Measurements from ENCODE around the gene TMCC1.
A peak's percentile ranks its signal among the peaks of the same experiment; 100 is the strongest.
"Not testable (repeated sequence)": the region's sequence is repeated elsewhere in the genome, so short reads cannot be mapped to it uniquely, and the experiment has no call there.

The TMCC1 gene

DNA sequence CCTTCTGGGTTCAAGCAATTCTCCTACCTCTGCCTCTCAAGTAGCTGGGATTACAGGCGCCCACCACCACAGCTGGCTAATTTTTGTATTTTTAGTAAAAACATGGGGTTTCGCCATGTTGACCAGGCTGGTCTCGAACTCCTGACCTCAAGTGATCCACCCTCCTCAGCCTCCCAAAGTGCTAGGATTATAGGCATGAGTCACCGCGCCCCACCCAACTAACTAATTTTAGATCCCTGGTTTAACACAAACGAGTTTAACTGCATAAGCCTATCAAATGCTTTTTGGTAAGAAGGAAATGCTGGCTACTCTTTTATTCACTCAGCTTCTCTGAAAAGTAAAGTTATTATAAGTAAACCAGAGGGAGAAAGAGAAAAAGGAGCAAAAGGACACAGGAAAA lies 61.6 kb downstream of the TMCC1 start:
- DNase-seq, result not testable (repeated sequence)

DNA sequence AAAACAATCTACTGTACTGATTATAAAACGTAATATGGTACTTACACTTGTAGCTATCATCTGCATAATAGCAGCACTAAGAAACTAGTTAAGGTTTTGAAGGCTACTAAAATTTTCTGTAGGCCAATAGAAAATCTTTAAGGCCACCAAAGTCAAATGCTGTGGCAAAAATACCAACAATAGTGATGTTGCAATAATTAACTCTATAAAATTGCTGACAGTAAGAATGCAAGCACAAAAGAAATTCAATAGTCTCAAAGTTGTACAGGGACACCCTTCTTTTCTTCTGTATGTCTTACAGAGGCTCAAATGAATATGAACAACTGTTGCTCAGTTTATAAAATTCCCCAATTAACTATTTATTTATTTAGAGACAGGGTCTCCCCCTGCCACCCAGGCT lies 62.0 kb downstream of the TMCC1 start:
- DNase-seq, result no peak

DNA sequence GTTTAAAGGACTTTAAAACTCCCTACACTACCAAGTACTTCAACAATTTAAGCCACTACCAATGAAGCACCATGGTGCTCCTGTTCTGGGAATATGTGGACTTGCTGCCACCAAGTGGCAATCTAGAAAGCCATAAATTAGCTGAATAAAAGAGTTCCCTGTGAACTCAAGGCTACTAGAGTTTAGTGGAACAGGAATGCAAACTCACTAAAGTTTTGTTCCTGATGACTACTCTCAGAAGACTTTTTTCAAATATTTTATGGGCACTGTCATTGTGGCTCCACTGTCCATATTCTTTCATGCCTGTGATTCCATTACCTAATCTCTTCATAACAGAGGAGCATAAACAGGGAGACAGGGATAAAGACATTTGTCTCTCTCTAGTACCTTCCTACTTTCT lies 63.9 kb downstream of the TMCC1 start:
- DNase-seq, result no peak

DNA sequence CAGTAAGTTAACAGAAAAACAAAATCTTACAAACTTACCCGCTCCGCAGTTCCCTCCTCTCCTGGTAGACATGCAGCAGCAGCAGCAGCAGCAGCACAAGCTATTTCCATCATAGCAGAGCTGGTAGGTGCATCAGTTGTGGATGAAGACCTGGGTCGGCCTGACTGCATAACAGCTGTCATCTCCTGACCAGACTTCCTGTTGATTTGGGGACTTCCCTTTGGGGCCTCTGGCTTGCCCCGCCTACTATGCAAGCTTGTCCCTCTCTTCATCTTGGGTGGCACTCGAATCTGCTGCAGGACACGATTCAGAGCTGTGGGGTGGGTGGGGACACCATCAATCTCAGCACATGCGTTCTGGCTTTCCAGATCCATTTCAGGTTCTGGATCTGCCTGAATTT lies 65.7 kb downstream of the TMCC1 start:
- DNase-seq, result no peak

DNA sequence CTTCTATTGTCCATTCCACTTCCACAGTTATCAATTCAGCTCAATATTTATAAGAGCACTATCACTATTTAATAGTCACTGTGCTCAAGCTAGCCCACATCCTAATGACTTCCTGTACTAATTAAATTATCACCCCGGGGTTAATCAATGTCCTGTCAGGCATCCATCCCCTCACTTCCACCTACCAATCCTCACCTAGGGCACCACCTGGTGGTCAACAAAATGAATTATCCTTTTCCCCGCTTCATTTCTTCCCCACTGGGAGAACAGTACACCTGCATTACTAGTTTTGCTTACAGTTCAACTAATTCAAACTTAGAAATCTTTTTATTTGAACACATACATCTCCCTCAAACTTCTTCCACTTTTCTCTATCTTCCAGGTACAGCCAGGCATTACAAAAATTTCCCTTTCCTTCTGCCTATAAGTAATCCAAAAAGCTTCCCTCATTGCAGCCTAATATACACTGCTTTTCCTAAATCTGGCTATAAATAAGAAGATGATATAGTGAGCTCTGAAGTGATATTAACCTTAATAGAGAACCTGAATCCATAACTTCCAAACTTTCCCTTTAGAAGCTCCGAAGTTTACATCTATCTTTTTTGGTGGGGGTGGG lies 68.5 kb downstream of the TMCC1 start:
- DNase-seq, result peak; percentile 44 to 51

DNA sequence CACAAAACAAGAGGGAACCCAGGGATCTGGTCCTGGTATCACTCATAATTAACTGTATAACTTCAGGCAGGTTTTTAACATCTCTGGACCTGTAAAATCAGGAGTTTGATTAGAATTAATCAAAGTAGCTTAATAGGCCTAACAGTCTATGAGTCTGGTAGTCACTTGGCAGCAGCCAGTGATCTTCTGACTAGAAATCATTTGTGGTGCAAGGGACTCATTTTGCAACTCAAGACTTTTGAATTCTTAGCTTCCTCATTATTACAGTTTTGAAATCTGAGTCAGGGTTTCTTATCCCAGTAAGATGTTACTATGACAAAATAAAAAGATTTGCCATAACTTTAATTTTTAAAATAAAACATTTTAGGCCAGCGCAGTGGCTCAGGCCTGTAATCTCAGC lies 70.8 kb downstream of the TMCC1 start:
- no peak for DNase-seq

DNA sequence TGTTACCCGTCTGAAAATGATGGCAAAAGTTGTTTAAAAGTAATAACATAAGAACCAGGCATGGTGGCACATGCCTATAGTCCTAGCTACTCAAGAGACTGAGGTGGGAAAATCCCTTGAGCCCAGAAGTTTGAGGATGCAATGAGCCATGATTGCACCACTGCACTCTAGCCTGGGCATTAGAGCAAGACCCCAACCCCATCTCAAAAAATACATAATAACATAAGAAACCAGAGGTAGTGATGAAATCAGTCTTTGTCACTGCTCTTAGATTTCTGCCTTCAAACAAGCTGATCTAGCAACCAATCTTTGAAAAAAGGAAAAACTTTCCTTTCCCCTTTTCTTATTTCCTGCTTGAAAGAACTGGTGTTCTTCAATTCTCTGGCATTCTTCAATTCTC lies 71.3 kb downstream of the TMCC1 start:
- DNase-seq, result no peak

DNA sequence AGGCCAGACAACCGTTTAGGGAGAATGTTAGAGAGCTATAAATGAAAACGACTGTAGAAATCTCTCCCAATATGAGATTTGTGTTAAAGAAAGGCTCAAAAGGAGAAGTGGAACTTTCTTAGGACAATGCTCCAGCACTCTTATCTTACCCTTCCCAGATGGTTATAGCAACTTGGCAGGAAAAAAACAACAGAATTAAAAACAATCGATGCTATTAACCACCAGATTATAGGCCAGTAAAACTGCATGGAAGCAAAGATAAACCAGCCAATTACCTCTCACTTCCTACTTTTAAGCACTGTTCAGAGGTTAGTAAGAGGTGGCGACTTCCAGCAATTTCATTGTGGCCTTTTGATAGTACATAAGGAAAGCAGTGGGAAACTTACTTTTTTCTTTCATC lies 72.9 kb downstream of the TMCC1 start:
- DNase-seq, result no peak

DNA sequence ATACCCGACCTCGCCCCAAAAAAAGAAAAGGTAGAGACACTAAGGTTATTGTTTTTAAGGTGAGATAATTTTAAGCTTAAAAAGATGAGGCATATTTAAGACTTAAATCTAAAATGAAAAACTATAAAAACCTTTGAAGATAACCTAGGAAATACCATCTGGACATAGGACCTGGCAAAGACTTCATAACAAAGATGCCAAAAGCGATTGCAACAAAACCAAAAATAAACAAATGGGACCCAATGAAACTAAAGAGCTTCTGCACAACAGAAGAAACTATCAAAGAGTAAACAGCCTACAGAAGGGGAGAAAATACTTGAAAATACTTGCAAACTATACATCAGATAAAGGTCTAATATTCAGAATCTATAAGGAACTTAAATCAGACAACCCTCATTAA lies 80.9 kb downstream of the TMCC1 start:
- DNase-seq, result no peak

DNA sequence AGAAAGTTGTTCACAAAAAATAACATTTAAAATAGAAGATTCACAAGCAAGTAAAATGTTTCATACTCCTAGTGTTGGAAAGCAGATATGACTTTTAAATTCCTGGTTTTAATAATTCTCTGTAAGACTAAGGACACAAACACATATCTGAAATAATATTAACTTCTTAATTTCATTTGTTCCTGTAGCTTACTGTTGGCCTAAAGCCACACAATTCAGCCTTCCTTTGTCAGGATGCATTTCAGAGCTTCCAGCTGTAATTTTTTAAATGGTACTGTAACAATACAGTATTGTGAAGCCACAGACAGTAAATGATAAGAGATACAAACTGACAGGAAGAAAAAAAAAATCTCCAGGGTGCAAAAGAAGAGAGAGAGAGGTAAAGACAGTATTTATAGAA lies 84.2 kb downstream of the TMCC1 start:
- no peak for DNase-seq

DNA sequence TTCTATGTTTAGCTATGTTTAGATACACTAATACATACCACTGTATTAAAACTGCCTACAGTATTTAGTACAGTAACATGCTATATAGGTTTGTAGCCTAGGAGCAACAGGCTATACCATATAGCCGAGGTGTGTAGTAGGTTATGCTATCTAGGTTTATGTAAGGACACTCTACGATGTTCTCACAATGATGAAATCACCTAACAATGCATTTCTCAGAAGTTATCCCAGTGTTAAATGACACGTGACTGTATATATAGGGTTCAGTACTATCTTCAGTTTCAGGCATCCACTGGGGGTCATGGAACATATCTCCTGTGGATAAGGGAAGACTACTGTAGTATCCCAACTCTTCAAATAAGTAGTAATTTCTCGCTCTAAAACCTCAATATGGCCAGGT lies 97.4 kb downstream of the TMCC1 start:
- no peak for DNase-seq

DNA sequence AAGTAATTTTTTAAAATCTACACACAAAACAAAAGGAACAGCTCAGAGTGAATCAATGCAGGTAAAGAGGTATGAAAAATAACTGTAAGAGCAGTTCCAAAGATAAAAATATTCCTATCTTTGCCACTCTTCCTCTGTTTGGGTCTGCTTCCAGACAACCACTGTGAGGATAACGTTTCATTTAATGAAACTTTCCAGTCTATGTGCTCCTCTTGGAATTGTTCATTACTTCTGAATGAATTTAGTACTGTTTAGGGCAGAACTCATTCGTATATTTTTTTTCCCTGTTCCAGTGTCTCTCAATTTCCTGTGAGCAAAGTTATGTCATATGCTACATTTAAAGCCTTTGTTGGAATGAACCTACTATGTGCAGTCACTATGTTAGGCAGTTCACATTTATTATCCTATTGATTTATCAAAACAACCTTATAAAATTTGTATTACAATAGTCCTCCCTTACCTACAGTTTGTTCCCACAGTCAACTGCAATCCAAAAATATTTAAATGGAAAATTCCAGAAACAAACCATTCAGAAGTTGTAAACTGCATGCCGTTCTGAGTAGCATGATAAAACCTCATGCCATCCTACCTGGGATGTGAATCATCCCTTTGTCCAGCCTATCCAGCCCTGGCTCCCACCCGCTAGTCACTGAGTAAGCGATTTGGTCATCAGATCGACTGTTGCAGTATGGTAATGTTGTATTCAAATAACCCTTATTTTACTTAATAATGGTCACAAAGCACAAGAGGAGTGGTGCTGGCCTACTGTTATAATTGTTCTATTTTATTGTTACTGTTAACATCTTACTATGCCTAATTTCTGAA lies 98.1 kb downstream of the TMCC1 start:
- DNase-seq, result no peak

DNA sequence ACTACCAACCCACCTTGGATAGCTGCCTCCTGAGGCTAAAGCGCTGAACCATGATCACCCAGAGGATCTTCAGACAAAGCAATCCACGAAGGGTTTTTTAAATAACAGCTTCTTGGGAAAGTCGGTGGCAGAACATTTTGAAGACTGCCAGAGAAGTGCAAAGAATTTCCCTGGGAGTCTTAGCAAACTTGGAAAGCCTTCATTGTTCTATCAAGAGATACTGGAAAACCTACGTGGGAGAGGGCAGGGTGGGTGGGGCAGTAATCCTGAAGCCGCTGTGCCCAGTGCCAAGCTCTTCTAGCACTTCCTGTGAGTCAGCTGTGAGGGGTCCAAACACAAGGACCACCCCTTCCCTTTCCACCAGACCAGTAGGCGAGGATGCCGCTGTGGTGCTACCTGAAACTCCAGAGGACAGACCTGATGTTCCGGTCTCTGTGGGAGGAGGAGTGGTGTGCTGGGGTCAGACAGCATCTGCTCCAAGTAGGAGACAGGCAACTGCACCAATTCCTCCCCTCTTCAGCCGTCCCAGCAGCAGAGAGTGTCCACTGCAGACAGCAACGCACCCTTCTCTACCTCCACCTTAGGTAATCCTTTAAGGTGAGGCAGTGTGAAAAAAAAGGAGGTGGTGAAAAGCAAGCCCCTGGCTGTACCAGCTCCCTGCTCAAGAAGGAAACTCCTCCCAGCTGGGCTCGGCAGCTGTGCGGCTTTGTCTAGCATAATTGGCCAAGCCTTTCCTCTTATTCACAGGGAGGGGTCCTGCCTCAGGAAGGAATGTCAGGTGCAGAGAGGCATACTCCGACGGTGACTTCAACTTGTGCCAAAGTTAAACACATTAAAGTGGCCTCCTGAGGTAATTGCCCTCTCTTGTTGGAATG lies 99.0 kb downstream of the TMCC1 start:
- DNase-seq, result no peak

DNA sequence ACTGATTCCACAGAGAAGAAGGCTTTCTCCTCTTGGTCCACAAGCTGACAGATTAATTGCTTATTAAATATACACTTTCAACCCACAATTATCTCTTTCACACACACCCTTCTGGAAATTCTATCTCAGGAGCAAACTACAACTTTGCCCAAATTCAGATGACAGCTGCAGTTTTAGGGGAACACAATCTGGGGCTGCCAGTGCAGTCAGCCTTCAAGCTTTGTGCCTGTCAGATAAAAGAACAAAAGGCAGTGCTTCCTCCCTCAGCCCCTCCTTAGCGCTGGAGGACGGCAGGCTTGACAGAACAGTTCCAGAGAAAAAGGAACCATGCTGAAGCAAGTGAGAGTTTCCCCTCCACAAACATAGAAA lies 99.6 kb downstream of the TMCC1 start:
- no peak for DNase-seq

DNA sequence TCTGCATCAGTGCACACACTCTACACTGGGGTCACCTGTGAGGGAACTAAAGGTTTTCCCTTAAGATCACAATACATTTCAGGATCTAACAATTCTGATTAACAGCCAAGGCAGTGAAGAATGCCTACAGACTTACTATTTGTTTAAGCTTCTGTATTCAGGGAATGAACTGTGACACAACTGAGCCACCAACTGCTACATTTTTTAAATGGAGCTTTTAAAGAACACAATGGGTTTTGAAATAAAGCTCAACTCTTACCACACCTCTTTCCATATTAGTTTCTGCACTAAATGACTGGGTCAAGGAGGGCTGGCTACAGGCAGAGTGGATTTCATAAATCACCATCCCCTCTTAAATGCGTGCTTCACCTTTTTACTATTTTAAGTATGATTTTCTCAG lies 100.2 kb downstream of the TMCC1 start:
- no peak for DNase-seq

DNA sequence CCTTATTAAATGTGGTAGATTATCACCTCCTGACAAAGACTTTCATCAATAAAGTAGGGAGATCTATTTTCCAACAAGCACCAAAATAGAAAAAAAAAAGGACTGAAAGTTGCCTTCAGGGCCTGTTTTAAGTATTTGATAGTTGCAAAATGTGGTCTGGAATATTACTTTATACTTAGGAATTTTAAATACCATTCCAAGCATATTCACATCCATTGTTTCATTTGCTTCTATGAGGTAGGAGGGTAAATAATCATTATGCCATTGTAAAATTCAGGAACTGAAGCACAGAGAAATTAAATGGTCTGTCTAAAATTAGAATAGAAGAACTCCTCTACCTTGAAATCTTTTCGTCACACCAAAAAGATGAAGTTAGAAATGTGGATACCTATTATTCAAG lies 110.0 kb downstream of the TMCC1 start:
- no peak for DNase-seq

DNA sequence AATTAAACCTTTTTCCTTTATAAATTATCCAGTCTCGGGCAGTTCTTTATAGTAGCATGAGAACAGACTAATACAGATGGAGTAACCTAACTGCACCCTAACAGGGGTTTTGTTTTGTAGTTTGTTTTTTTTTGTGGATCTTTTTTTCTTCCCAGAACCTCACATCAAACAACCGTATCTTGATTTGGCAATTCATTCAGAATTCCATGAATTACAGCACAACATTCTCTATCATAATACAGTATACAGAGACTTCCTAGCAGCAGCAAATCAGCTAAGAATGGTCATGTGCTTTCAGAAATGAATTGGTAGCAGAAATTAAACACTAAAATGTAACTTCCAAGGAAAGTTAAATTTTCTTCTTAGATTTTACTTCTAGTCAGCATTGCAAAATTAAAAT lies 114.6 kb downstream of the TMCC1 start:
- DNase-seq, result no peak

DNA sequence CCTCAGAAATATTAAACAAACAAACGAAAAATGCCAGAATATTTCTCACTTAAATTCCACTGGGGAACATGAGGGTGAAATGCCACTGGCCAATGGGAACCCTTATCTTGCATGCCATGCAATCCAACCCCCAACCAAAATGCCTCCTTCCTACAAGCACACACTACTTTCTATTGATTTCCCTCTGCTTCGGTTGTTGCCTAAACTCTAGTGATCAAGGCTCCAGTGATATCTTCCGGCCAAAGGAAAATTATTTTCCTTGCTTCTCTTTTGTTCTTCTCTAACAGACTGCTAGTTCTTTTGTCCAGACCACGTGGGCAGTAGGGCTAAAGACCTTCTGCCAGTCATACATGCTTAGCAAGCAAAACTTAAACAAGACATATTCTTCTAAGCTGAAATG lies 115.7 kb downstream of the TMCC1 start:
- DNase-seq, result no peak

DNA sequence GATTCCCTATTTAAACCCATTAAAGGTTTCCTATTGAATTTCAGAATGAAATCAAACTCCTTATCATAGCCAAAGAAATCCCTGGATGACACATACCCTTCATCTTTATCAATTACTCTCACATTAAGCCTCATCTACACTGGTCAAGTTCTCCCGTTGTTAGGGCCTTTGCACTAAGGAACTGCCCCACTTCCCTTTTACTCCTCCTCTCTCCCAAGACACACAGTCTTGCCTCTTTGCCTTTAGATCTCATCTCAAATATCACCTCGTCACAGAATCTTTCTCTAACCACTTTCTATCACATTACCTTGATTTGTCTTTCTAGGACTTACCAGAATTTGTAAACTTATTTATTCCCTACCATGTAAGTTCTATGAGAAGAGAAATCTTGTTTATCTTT lies 117.6 kb downstream of the TMCC1 start:
- no peak for DNase-seq

DNA sequence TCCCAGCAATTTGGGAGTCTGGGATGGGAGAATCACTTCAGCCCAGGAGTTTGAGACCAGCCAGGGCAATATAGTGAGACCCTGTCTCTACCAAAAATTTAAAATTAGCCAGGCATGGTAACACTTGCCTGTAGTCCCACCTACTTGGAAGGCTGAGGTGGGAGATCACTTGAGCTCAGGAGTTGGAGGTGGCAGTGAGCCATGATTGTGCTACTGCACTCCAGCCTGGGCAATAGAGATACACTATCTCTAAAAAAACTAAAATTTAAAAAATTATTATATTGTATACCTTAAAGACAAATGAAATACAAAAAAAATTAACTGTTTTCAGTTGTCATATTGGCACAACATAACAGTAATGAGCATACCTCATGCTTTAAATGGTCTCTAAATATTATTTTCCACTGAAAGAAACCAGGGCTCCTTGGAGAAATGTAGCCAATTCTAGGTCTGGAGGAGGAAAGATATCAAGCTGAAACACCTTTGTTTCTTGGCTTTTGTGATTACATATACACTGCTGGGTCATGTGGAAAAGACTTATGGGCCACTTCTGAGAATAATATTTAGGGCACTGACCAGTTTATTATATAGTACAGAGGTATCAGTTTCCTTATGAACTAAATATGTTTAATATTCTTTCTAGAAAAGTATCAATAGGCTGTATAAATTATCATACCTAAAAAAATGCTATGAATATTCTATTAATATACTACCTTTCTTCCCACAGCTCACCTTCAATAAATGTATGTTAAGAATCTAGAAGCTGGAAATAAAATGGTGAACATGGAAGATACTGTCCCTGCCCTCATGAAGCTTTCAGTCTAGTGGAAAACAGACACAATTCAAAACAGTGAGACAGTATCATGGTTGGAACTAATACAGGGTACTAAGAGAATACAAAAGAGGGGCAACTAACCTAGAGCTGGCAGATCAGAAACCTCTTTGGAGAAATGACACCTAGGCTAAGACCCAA lies 119.5 kb downstream of the TMCC1 start:
- DNase-seq, result no peak

DNA sequence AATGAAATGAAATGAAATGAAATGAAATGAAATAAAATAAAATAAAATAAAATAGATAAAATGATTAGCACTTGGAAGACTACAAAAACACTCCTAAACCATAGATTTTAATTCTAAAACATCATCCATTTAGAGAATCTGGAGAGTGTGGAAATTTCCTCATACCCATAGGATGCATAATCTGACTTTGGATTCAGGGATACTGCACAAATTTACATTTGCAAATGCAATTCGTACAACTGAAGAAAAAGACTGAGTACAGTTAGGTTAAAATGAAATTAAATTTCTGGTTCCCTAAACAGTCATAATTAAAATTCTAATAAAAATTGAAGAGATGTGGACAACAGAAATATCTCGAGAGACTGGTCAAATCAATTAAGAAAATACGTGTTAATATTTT lies 122.9 kb downstream of the TMCC1 start:
- DNase-seq, result no peak

DNA sequence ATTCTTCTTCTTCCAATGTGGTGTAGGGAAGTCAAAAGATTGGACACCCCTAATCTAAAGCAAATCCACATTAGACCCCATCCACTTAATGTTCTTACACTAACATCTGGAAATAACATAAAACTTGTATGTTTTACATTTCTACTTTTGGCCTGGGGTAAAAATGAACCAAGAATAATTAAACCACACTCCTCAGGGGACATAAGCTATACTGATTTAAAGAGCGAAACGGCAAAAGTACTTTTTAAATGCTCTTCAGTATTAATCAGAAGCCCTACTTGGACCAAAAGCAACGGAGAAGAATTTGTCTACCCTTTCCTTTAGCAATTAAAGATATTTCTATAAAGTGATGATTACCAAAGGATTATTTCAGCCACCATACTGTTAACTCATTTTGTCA lies 123.9 kb downstream of the TMCC1 start:
- no peak for DNase-seq

DNA sequence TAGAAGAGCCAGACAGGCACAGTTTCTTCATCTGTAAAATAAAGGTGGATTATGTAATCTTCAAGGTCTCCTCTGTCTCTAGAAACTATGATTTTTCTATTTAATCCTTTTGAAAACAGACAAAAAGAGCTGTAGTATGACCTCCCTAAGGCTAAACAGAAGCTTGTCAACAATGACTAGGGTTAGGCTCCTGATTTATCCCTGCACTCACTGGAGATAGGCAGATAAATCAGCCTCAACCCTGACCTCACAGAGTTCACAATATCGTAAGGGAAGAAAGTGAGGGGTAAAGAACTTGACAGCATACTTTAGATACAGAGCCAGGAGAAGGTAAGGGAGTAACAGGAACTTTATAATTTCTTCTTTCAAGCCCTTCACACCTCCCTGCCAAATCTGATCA lies 124.8 kb downstream of the TMCC1 start:
- DNase-seq, result no peak
